NCI-H128 (cell line): ENCODE measurements around the gene AWAT1.
"Not testable (repeated sequence)": the region's sequence is repeated elsewhere in the genome, so short reads cannot be mapped to it uniquely, and the experiment has no call there.

Experiments used
- DNase-seq: peaks from one replicate; lab custom pipeline; 2025; ENCODE audit not compliant: unreplicated experiment; lab: John Stamatoyannopoulos, UW

AWAT1 gene

GRCh38 chrX:70234355-70234754 lies at the start of gene AWAT1:
Gene AWAT1, plus strand, starts transcription at chrX:70234655. Its CDS starts 41 bp downstream, at chrX:70234696.
- DNase-seq: no peak

- DNase-seq: no peak
Observed at GRCh38 chrX:70190225-70190624, 44.2 kb upstream of the AWAT1 start.

- DNase-seq: peak; percentile 1
Observed at GRCh38 chrX:70196961-70197720, 37.3 kb upstream of the AWAT1 start.

- DNase-seq: no peak
Observed at GRCh38 chrX:70201732-70202131, 32.7 kb upstream of the AWAT1 start.

- no peak for DNase-seq
Observed at GRCh38 chrX:70208479-70208878, 26.0 kb upstream of the AWAT1 start.

GRCh38 chrX:70209570-70209969 lies 24.9 kb upstream of the AWAT1 start:
- DNase-seq: not testable (repeated sequence)

- DNase-seq: no peak
Observed at GRCh38 chrX:70219938-70220764, 14.3 kb upstream of the AWAT1 start.

- no peak for DNase-seq
Observed at GRCh38 chrX:70226048-70226447, 8.4 kb upstream of the AWAT1 start.

- no peak for DNase-seq
Observed at GRCh38 chrX:70226687-70227086, 7.8 kb upstream of the AWAT1 start.

- DNase-seq: no peak
Observed at GRCh38 chrX:70231666-70232065, 2.8 kb upstream of the AWAT1 start.

- DNase-seq: no peak
Observed at GRCh38 chrX:70240751-70241150, 6.3 kb downstream of the AWAT1 start.

GRCh38 chrX:70241501-70241900 lies 7.0 kb downstream of the AWAT1 start:
- DNase-seq: no peak

- DNase-seq: not testable (repeated sequence)
Observed at GRCh38 chrX:70243601-70244000, 9.1 kb downstream of the AWAT1 start.

GRCh38 chrX:70244881-70245280 lies 10.4 kb downstream of the AWAT1 start:
- DNase-seq: no peak

GRCh38 chrX:70247252-70247651 lies 12.8 kb downstream of the AWAT1 start:
- no peak for DNase-seq

GRCh38 chrX:70252491-70252890 lies 18.0 kb downstream of the AWAT1 start:
- DNase-seq: no peak

- DNase-seq: no peak
Observed at GRCh38 chrX:70253377-70254062, 19.1 kb downstream of the AWAT1 start.

GRCh38 chrX:70254063-70254400 lies 19.6 kb downstream of the AWAT1 start:
- DNase-seq: no peak

GRCh38 chrX:70254909-70255308 lies 20.5 kb downstream of the AWAT1 start:
- no peak for DNase-seq

GRCh38 chrX:70255452-70255851 lies 21.0 kb downstream of the AWAT1 start:
- DNase-seq: no peak

GRCh38 chrX:70257423-70258288 lies 23.2 kb downstream of the AWAT1 start:
- no peak for DNase-seq
